Psoas muscle (tissue), 8 donors: Measurements from ENCODE around the gene GDF9. TPM values are rescaled to one million over a fixed set of nuclear protein-coding genes. Genes with fewer than 3 reads are reported as not detected.

Source experiments
- ATAC-seq, 4 donors: fragments of 200-7000 bp; cut with Tn5 transposase; one replicate each; pipeline ENCODE4 v1.9.1; 2020; ENCODE audit warnings: moderate library complexity in 3 of 4, mild to moderate bottlenecking in 2 of 4
- DNase-seq, 2 donors: peaks; one replicate each; pipeline ENCODE4 v3.0.0-alpha.2; 2020
- H3K27ac ChIP-seq: fragments of 200-600 bp; one replicate; pipeline ENCODE4 v1.8.0; 2022
- H3K27me3 ChIP-seq, 3 donors: fragments of 200-600 bp in 1 of 3; one replicate each; pipeline versions ENCODE4 v1.6.1 to v1.8.0; 2013 to 2022; ENCODE audit warnings: low read length in 2 of 3, mild to moderate bottlenecking in 2 of 3, moderate library complexity in 1 of 3; ENCODE audit not compliant: insufficient read depth in 3 of 3
- H3K36me3 ChIP-seq, 2 donors: fragments of 200-600 bp in 1 of 2; one replicate each; pipeline versions ENCODE4 v1.6.1 to v1.8.0; 2013 to 2022; ENCODE audit warnings: low read depth in 1 of 2, mild to moderate bottlenecking in 1 of 2, moderate library complexity in 1 of 2; ENCODE audit not compliant: insufficient read depth in 1 of 2
- H3K4me1 ChIP-seq: fragments of 200-600 bp; one replicate; pipeline ENCODE4 v1.8.0; 2022
- H3K4me3 ChIP-seq: fragments of 200-600 bp; one replicate; pipeline ENCODE4 v1.8.0; 2022; ENCODE audit warnings: mild to moderate bottlenecking
- H3K9me3 ChIP-seq: fragments of 200-600 bp; one replicate; pipeline ENCODE4 v1.8.0; 2022
- WGBS, 3 donors: extraction: QIAGEN DNeasy Blood & Tissue Kit; methylation state at CpG; one replicate each; pipeline versions ENCODE4 v1.1.6 to v1.1.7; 2013; 5-methylcytosine and 5-hydroxymethylcytosine counted together
- intact Hi-C, 2 donors: fragments of 100-400 bp; cut with DNase I; formaldehyde crosslinking; loops; one replicate each; pipeline versions ENCODE4 v1.11.0 to v1.14.2; 2022
- polyA plus RNA-seq, 3 donors: library from polyadenylated mRNA; stranded (reverse); fragments of 200-250 nt; gene quantifications; one replicate each; pipeline ENCODE4 v1.2.3, GENCODE V29; 2013
- total RNA-seq, 4 donors: library from RNA; stranded (reverse); fragmentation: NEBNext Ultra II Directional in 2 of 4; extraction: Animal tissue kit (Norgen Biotek cat#: 25700) in 2 of 4; gene quantifications; one replicate each; pipeline versions ENCODE4 v1.2.1 to v1.2.4, GENCODE V29; 2021 to 2023
- TF ChIP-seq, protein P1 (sequence below): fragments of 200-600 bp; IDR thresholded peaks from one replicate; pipeline ENCODE4 v1.8.0; 2022; ENCODE audit warnings: antibody characterized with exemption
- donor health status: healthy with polysubstance abuse.
- donor health status: DM: no; HTN: no; CAD: no; lungs with moderate emphysema.
- donor health status: Bipolar disorder and iron deficiency.
- donor health status: healthy.
- donor health status: DM: yes; HTN: yes; CAD: no.
- donor health status: DM: no; HTN: no; CAD: no.
- donor health status: DM: no; HTN: no; CAD: no.
- donor health status: DM: yes; HTN: yes; CAD: no.

The GDF9 gene
- total and polyA plus RNA-seq, 7 donors: 0.07 to 1.2 (median 0.65) TPM

DNA sequence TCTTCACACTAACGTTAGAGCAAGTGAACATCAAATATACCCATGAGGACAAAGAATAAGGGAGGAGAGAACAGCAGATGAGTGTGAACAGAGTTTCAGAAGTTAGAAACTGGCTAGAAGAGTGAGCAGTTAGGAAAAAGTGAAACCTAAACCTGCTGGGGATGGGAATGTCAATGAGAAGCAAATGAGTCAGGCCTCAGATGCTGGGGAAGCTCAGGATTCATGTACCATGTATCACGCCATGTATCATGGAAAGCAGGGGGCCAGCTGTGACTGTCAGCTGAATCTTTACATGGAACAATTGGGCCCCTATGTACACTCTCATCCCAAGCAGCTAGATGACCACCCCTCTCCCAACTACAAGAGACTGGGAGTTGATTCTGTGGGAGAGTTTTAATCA lies 16.2 kb downstream of the GDF9 start:
- Histone ChIP-seq H3K27me3 (no peaks in the 10 kb centered on the region), H3K9me3 (no peaks in the 10 kb centered on the region), H3K4me1 (no peaks in the 10 kb centered on the region), H3K4me3 (no peak overlapping the region), H3K36me3 (no peaks in the 10 kb centered on the region), H3K27ac (no peak overlapping the region)
- no peak for ATAC-seq
- no peak for DNase-seq
- WGBS, 3 donors: 73 to 79% (median 74%) methylated on average over 2 of the region's 2 CpGs
- intact Hi-C loops: no loop called here
- TF ChIP-seq, protein P1, sequence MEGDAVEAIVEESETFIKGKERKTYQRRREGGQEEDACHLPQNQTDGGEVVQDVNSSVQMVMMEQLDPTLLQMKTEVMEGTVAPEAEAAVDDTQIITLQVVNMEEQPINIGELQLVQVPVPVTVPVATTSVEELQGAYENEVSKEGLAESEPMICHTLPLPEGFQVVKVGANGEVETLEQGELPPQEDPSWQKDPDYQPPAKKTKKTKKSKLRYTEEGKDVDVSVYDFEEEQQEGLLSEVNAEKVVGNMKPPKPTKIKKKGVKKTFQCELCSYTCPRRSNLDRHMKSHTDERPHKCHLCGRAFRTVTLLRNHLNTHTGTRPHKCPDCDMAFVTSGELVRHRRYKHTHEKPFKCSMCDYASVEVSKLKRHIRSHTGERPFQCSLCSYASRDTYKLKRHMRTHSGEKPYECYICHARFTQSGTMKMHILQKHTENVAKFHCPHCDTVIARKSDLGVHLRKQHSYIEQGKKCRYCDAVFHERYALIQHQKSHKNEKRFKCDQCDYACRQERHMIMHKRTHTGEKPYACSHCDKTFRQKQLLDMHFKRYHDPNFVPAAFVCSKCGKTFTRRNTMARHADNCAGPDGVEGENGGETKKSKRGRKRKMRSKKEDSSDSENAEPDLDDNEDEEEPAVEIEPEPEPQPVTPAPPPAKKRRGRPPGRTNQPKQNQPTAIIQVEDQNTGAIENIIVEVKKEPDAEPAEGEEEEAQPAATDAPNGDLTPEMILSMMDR: no peak

DNA sequence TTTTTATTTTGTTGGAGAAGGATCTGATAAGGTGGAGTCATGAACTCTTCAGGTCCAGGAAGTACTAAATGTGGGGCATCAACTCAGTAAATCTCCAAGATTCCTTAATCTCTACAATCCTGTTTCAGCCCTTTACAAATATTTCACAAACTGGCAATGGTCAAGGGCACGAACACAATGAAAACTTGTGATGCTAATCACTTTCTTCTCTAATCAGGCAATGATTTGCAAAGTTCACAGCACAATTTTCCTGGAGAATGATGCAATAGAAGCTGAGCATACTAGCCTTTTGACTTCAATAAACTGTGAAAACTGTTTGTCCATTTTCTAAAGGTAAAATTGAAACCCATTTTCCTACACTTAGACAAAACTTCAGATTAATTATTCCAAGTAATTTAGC lies 16.9 kb downstream of the GDF9 start:
- intact Hi-C loops: no loop called here
- DNase-seq: no peak
- ATAC-seq: no peak
- Histone ChIP-seq H3K4me1 (no peaks in the 10 kb centered on the region), H3K4me3 (no peak overlapping the region), H3K36me3 (no peaks in the 10 kb centered on the region), H3K9me3 (no peaks in the 10 kb centered on the region), H3K27ac (no peak overlapping the region), H3K27me3 (no peaks in the 10 kb centered on the region)
- WGBS, 3 donors: 67 to 70% (median 67%) methylated on average over 1 of the region's 1 CpG
- TF ChIP-seq, protein P1: no peak

DNA sequence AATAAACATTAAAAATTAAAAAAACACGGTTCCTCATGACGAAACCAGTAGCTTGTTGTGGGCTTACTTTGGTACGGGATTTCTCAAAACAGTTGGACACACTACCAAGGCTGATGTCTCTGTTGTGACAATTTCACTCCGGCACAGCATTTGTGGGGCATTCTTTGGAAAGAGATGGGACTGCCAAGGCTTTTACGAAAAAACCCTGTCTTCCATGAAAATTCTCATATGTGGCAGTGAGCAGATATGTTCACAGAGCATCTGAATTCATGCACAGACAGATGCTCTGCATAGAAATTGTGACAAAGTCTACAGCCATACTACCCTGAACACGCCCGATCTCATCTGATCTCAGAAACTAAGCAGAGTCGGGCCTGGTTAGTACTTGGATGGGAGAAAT lies 18.0 kb downstream of the GDF9 start:
- intact Hi-C loops: no loop called here
- no peak for DNase-seq
- Histone ChIP-seq H3K27me3 (no peaks in the 10 kb centered on the region), H3K4me3 (no peak overlapping the region), H3K27ac (no peak overlapping the region), H3K36me3 (no peaks in the 10 kb centered on the region), H3K4me1 (no peaks in the 10 kb centered on the region), H3K9me3 (no peaks in the 10 kb centered on the region)
- ATAC-seq: no peak
- WGBS, 3 donors: 92 to 95% (median 93%) methylated on average over 8 of the region's 8 CpGs
- TF ChIP-seq, protein P1: no peak

DNA sequence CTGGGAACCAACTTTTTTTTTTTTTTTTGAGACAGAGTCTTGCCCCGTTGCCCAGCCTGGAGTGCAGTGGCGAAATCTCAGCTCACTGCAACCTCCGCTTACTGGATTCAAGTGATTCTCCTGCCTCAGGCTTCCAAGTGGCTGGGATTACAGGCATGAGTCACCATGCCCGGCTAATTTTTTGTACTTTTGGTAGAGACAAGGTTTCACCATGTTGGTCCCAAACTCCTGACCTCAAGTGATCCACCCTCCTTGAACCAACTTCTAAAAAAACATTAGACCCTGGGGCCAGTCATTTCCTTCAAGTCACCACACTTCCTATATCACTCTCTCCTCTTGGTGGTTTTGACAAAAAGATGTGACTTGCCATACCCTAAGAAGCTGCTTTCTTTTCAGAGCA lies 25.0 kb downstream of the GDF9 start:
- no peak overlapping the region for H3K27ac ChIP-seq
- H3K27me3 ChIP-seq: no peaks in the 10 kb centered on the region
- TF ChIP-seq, protein P1: no peak
- ATAC-seq (no peak), DNase-seq (no peak)
- intact Hi-C loops: no loop called here
- H3K4me3 ChIP-seq: no peak overlapping the region
- no peaks in the 10 kb centered on the region for H3K36me3 ChIP-seq
- WGBS, 3 donors: 63 to 76% (median 72%) methylated on average over 4 of the region's 4 CpGs
- no peaks in the 10 kb centered on the region for H3K9me3 ChIP-seq
- H3K4me1 ChIP-seq: no peaks in the 10 kb centered on the region

DNA sequence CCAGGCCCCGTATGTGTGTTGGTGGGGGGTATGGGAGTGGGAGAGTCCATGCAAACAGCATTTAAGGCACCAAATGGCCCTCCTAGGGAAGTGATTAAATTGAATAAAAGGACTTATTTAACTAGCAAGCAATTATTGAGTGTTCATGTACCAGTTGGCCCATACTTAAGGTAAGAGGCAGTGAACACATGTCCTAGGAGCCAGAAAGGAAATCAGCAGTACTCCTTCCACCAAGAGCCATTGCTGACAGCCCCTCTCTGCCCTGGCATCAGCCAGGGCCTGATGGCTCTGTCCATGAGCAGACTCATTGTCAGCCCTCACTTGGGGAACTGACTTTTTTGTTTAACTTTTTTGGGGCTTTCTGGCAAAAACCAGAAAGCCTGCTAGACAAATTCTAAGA lies 25.4 kb downstream of the GDF9 start:
- Histone ChIP-seq H3K27ac (no peak overlapping the region), H3K9me3 (no peaks in the 10 kb centered on the region), H3K4me3 (no peak overlapping the region), H3K27me3 (no peaks in the 10 kb centered on the region), H3K4me1 (no peaks in the 10 kb centered on the region), H3K36me3 (no peaks in the 10 kb centered on the region)
- ATAC-seq (no peak), DNase-seq (no peak)
- TF ChIP-seq, protein P1: no peak
- 52 to 67% (median 63%) methylated on average over 1 of the region's 1 CpG for WGBS, 3 donors
- intact Hi-C loops: no loop called here
